SK-N-MC (cell line): ENCODE results near the gene ELF4.

Source experiments
- EZH2 ChIP-seq: fragments of 200-600 bp; sonication (generic); IDR thresholded peaks from one replicate; pipeline ENCODE4 v1.6.1; 2017; ENCODE audit warnings: antibody characterized with exemption
- FOXP2 ChIP-seq: optimal IDR thresholded peaks from 2 replicates; pipeline ENCODE3; 2011; ENCODE audit warnings: mild to moderate bottlenecking, moderate library complexity; ENCODE audit not compliant: insufficient read depth; ENCODE audit errors: extremely low read length, control extremely low read depth
- POLR2AphosphoS5 ChIP-seq: IDR thresholded peaks from 2 replicates; pipeline ENCODE4 v1.6.1; 2012; ENCODE audit warnings: mild to moderate bottlenecking, low read depth, low read length, borderline replicate concordance

- TF ChIP-seq EZH2 = no peak
- TF ChIP-seq POLR2AphosphoS5 = no peak
- TF ChIP-seq FOXP2 = no peak
These were observed 38.0 kb downstream of the ELF4 start for GRCh38 chrX:130072345-130072740.
